Liver (tissue), 3 donors: ENCODE data around the gene ZNF846.

Source experiments
- CTCF ChIP-seq: fragments of 150-350 bp; IDR thresholded peaks from 2 replicates; pipeline ENCODE4 v1.5.1; 2017; ENCODE audit warnings: improper control_type of control experiment, low read depth, low read length; ENCODE audit not compliant: missing input control
- EGR1 ChIP-seq, 2 donors: IDR thresholded peaks; 2 replicates each; pipeline ENCODE4 v1.6.1; 2016 to 2018; ENCODE audit warnings: antibody characterized with exemption in 2 of 2, low read depth in 2 of 2
- FOXA1 ChIP-seq: IDR thresholded peaks from 2 replicates; pipeline ENCODE4 v1.6.1; 2016; ENCODE audit warnings: antibody characterized with exemption
- JUND ChIP-seq, 2 donors: IDR thresholded peaks; 2 replicates each; pipeline ENCODE4 v1.6.1; 2016; ENCODE audit warnings: antibody characterized with exemption in 2 of 2
- RXRA ChIP-seq, 2 donors: IDR thresholded peaks; 2 replicates each; pipeline ENCODE4 v1.6.1; 2017 to 2018; ENCODE audit warnings: antibody characterized with exemption in 2 of 2, mild to moderate bottlenecking in 1 of 2
- SP1 ChIP-seq: IDR thresholded peaks from 2 replicates; pipeline ENCODE4 v1.6.1; 2018; ENCODE audit warnings: antibody characterized with exemption, mild to moderate bottlenecking
- TAF1 ChIP-seq: conservative IDR thresholded peaks from 2 replicates; pipeline ENCODE4 v1.6.1; 2016; ENCODE audit warnings: antibody characterized with exemption, mild to moderate bottlenecking
- TF ChIP-seq, protein P1 (sequence below): IDR thresholded peaks from 2 replicates; pipeline ENCODE4 v1.6.1; 2016; ENCODE audit warnings: antibody characterized with exemption
- TF ChIP-seq, protein P2 (sequence below): IDR thresholded peaks from 2 replicates; pipeline ENCODE4 v1.6.1; 2016; ENCODE audit warnings: antibody characterized with exemption, mild to moderate bottlenecking
- TF ChIP-seq, protein P3 (sequence below): IDR thresholded peaks from 2 replicates; pipeline ENCODE4 v1.6.1; 2016; ENCODE audit warnings: antibody characterized with exemption
- TF ChIP-seq, protein P4 (sequence below): IDR thresholded peaks from 2 replicates; pipeline ENCODE4 v1.6.1; 2016; ENCODE audit warnings: antibody characterized with exemption
- donor health status: healthy.
- donor health status: healthy.

DNA sequence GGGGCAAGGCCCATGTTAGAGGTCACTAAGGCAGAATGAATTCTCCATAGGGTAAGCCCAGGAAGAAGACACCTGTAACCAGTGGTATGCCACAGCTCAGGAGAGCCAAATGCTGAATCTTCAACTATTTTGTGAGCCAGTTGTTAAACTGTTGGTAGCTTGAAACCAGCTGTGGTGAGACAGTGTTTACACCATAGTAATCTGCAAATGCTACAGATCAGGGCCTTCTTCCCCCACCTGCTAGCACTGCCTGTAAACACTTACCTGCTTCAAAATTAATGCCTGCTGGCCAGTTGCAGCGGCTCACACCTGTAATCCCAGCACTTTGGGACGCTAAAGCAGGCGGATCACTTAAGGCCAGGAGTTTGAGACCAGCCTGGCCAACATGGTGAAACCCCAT, 38.3 kb upstream of the ZNF846 start:
- TF ChIP-seq CTCF = no peak
- no peak for TF ChIP-seq TAF1
- TF ChIP-seq SP1 = no peak
- TF ChIP-seq RXRA (IDR thresholded peaks at IDR 0.05) = no peak
- TF ChIP-seq FOXA1 = no peak
- TF ChIP-seq, protein P1, sequence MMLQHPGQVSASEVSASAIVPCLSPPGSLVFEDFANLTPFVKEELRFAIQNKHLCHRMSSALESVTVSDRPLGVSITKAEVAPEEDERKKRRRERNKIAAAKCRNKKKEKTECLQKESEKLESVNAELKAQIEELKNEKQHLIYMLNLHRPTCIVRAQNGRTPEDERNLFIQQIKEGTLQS = no peak
- TF ChIP-seq, protein P2, sequence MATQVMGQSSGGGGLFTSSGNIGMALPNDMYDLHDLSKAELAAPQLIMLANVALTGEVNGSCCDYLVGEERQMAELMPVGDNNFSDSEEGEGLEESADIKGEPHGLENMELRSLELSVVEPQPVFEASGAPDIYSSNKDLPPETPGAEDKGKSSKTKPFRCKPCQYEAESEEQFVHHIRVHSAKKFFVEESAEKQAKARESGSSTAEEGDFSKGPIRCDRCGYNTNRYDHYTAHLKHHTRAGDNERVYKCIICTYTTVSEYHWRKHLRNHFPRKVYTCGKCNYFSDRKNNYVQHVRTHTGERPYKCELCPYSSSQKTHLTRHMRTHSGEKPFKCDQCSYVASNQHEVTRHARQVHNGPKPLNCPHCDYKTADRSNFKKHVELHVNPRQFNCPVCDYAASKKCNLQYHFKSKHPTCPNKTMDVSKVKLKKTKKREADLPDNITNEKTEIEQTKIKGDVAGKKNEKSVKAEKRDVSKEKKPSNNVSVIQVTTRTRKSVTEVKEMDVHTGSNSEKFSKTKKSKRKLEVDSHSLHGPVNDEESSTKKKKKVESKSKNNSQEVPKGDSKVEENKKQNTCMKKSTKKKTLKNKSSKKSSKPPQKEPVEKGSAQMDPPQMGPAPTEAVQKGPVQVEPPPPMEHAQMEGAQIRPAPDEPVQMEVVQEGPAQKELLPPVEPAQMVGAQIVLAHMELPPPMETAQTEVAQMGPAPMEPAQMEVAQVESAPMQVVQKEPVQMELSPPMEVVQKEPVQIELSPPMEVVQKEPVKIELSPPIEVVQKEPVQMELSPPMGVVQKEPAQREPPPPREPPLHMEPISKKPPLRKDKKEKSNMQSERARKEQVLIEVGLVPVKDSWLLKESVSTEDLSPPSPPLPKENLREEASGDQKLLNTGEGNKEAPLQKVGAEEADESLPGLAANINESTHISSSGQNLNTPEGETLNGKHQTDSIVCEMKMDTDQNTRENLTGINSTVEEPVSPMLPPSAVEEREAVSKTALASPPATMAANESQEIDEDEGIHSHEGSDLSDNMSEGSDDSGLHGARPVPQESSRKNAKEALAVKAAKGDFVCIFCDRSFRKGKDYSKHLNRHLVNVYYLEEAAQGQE = no peak
- TF ChIP-seq EGR1 (IDR thresholded peaks at IDR 0.05; ENCODE audit: low read depth in 2 of 2) = no peak
- TF ChIP-seq, protein P3, sequence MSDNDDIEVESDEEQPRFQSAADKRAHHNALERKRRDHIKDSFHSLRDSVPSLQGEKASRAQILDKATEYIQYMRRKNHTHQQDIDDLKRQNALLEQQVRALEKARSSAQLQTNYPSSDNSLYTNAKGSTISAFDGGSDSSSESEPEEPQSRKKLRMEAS = no peak
- TF ChIP-seq, protein P4, sequence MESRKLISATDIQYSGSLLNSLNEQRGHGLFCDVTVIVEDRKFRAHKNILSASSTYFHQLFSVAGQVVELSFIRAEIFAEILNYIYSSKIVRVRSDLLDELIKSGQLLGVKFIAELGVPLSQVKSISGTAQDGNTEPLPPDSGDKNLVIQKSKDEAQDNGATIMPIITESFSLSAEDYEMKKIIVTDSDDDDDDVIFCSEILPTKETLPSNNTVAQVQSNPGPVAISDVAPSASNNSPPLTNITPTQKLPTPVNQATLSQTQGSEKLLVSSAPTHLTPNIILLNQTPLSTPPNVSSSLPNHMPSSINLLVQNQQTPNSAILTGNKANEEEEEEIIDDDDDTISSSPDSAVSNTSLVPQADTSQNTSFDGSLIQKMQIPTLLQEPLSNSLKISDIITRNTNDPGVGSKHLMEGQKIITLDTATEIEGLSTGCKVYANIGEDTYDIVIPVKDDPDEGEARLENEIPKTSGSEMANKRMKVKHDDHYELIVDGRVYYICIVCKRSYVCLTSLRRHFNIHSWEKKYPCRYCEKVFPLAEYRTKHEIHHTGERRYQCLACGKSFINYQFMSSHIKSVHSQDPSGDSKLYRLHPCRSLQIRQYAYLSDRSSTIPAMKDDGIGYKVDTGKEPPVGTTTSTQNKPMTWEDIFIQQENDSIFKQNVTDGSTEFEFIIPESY = no peak
- TF ChIP-seq JUND (IDR thresholded peaks at IDR 0.05) = no peak
